GM23248 (cell line): ENCODE measurements around the gene LDLRAD3.

ENCODE experiments used
- EZH2 ChIP-seq: fragments of 200-600 bp; sonication (generic); IDR thresholded peaks from 2 replicates; pipeline ENCODE4 v1.6.1; 2018; ENCODE audit warnings: antibody characterized with exemption, mild to moderate bottlenecking; ENCODE audit not compliant: insufficient read depth, poor library complexity, severe bottlenecking
- EZH2phosphoT487 ChIP-seq: fragments of 200-600 bp; sonication (generic); IDR thresholded peaks from 2 replicates; pipeline ENCODE4 v1.6.1; 2018; ENCODE audit warnings: antibody characterized with exemption, moderate library complexity, mild to moderate bottlenecking, low read depth; ENCODE audit not compliant: insufficient read depth

- TF ChIP-seq EZH2 (no peak), EZH2phosphoT487 (no peak)
Measured at GRCh38 chr11:36101466-36101865, 157.6 kb downstream of the LDLRAD3 start.
